ENCODE data around the gene PNMA6A.
"Not testable (repeated sequence)": the region's sequence is repeated elsewhere in the genome, so short reads cannot be mapped to it uniquely, and the experiment has no call there.

DNA sequence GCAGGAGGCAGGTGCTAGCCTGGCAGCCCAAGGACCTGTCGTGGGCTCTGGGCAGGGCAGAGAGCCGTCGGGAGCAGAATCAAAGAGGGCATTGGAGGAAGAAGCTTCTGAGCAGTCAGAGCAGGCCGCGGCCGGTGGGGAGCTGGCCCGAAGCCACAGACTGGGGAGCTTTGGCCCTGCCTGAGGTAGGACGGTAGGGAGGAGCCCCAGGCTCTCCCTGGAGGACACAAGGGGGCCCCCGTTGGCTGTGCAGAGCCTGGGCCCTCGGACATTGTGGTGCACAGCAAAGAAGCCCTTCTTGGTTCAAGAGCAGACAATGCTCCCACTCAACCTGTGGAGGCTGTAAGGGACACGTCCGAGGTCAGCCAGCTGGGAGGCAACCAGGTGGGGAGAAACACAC is 5.9 kb upstream of the PNMA6A start:
- TF ChIP-seq POLR2A, POLR2AphosphoS5 (IDR thresholded peaks at IDR 0.05): not testable (repeated sequence)
- TF ChIP-seq, protein P1, sequence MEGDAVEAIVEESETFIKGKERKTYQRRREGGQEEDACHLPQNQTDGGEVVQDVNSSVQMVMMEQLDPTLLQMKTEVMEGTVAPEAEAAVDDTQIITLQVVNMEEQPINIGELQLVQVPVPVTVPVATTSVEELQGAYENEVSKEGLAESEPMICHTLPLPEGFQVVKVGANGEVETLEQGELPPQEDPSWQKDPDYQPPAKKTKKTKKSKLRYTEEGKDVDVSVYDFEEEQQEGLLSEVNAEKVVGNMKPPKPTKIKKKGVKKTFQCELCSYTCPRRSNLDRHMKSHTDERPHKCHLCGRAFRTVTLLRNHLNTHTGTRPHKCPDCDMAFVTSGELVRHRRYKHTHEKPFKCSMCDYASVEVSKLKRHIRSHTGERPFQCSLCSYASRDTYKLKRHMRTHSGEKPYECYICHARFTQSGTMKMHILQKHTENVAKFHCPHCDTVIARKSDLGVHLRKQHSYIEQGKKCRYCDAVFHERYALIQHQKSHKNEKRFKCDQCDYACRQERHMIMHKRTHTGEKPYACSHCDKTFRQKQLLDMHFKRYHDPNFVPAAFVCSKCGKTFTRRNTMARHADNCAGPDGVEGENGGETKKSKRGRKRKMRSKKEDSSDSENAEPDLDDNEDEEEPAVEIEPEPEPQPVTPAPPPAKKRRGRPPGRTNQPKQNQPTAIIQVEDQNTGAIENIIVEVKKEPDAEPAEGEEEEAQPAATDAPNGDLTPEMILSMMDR (IDR thresholded peaks at IDR 0.05 in 8 of 11, conservative IDR thresholded peaks at IDR 0.05 in 3 of 11), result not testable (repeated sequence)

Data from spleen (tissue), 7 donors.